Liver (tissue), 3 donors: ENCODE data around the gene TBC1D26.

Experiments
- SP1 ChIP-seq: IDR thresholded peaks from 2 replicates; pipeline ENCODE4 v1.6.1; 2018; ENCODE audit warnings: antibody characterized with exemption, mild to moderate bottlenecking
- TF ChIP-seq, protein P1 (sequence below): IDR thresholded peaks from 2 replicates; pipeline ENCODE4 v1.6.1; 2016; ENCODE audit warnings: antibody characterized with exemption
- TF ChIP-seq, protein P2 (sequence below): fragments of 150-350 bp; IDR thresholded peaks from 2 replicates; pipeline ENCODE4 v1.5.1; 2017; ENCODE audit warnings: improper control_type of control experiment, low read depth, low read length; ENCODE audit not compliant: missing input control
- donor health status: healthy.
- donor health status: healthy.

DNA sequence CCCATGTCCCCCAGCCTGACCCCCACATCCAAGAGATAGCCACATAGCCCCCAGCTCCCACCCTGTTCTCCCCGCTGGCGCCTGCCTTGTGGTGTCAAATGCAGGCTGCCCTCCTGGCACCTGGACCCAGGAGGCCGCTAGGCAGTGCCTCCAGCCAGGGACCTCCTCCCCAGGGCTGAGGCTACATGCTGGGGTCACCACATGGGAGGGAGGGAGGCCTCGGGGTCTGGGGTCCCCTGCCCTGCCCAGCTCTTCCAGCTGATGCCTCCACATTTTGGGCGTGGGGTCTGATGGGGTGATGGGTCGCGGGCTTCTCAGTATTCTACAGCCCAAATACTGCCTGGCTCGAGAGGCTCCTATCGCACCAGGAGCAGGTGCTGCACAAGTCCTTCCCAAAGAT is 9.5 kb downstream of the TBC1D26 start:
- TF ChIP-seq SP1: no peak
- TF ChIP-seq, protein P1, sequence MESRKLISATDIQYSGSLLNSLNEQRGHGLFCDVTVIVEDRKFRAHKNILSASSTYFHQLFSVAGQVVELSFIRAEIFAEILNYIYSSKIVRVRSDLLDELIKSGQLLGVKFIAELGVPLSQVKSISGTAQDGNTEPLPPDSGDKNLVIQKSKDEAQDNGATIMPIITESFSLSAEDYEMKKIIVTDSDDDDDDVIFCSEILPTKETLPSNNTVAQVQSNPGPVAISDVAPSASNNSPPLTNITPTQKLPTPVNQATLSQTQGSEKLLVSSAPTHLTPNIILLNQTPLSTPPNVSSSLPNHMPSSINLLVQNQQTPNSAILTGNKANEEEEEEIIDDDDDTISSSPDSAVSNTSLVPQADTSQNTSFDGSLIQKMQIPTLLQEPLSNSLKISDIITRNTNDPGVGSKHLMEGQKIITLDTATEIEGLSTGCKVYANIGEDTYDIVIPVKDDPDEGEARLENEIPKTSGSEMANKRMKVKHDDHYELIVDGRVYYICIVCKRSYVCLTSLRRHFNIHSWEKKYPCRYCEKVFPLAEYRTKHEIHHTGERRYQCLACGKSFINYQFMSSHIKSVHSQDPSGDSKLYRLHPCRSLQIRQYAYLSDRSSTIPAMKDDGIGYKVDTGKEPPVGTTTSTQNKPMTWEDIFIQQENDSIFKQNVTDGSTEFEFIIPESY: no peak
- TF ChIP-seq, protein P2, sequence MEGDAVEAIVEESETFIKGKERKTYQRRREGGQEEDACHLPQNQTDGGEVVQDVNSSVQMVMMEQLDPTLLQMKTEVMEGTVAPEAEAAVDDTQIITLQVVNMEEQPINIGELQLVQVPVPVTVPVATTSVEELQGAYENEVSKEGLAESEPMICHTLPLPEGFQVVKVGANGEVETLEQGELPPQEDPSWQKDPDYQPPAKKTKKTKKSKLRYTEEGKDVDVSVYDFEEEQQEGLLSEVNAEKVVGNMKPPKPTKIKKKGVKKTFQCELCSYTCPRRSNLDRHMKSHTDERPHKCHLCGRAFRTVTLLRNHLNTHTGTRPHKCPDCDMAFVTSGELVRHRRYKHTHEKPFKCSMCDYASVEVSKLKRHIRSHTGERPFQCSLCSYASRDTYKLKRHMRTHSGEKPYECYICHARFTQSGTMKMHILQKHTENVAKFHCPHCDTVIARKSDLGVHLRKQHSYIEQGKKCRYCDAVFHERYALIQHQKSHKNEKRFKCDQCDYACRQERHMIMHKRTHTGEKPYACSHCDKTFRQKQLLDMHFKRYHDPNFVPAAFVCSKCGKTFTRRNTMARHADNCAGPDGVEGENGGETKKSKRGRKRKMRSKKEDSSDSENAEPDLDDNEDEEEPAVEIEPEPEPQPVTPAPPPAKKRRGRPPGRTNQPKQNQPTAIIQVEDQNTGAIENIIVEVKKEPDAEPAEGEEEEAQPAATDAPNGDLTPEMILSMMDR: no peak
